Neural cell (in vitro differentiated cells): ENCODE data around the gene ALDH4A1. TPM values are rescaled to one million over a fixed set of nuclear protein-coding genes. Genes with fewer than 3 reads are reported as not detected.

Experiments
- H2AFZ ChIP-seq: fragments of 200-600, 300-800 bp; sonication (generic), shearing (Covaris generic); 2 replicates; pipeline ENCODE4 v1.6.0; 2014; ENCODE audit warnings: low read depth, mild to moderate bottlenecking, antibody characterized with exemption, low read length, moderate library complexity
- H3F3A ChIP-seq: fragments of 200-600 bp; shearing (Covaris generic); 2 replicates; pipeline ENCODE4 v1.6.1; 2016; ENCODE audit warnings: mild to moderate bottlenecking, moderate library complexity, mixed read lengths, antibody characterized with exemption, low read length; ENCODE audit not compliant: insufficient read depth, poor library complexity, severe bottlenecking
- H3K27ac ChIP-seq: fragments of 200-600, 300-800 bp; sonication (generic), shearing (Covaris generic); 2 replicates; pipeline ENCODE4 v1.5.1; 2014; ENCODE audit warnings: mild to moderate bottlenecking, low read length, moderate library complexity
- H3K27me3 ChIP-seq: fragments of 300-800, 200-600 bp; sonication (generic), shearing (Covaris generic); 2 replicates; pipeline ENCODE4 v1.6.0; 2014; ENCODE audit warnings: mild to moderate bottlenecking, low read depth, low read length, moderate library complexity; ENCODE audit not compliant: insufficient read depth
- H3K36me3 ChIP-seq: fragments of 300-800, 200-600 bp; sonication (generic), shearing (Covaris generic); 2 replicates; pipeline ENCODE4 v1.5.1; 2014; ENCODE audit warnings: mild to moderate bottlenecking, antibody characterized with exemption, low read length, moderate library complexity; ENCODE audit not compliant: insufficient read depth
- H3K4me2 ChIP-seq: fragments of 300-800, 200-600 bp; sonication (generic), shearing (Covaris generic); 2 replicates; pipeline ENCODE4 v1.6.0; 2014; ENCODE audit warnings: mild to moderate bottlenecking, low read length
- H3K4me3 ChIP-seq: fragments of 300-800, 200-600 bp; sonication (generic), shearing (Covaris generic); 2 replicates; pipeline ENCODE4 v1.5.1; 2014; ENCODE audit warnings: mild to moderate bottlenecking, low read length, moderate library complexity
- H3K79me2 ChIP-seq: fragments of 200-600 bp; shearing (Covaris generic); replicated peaks from 2 replicates; pipeline ENCODE4 v1.6.0; 2014; ENCODE audit warnings: mild to moderate bottlenecking, low read length, moderate library complexity; ENCODE audit not compliant: insufficient read depth
- H3K9ac ChIP-seq: fragments of 300-800, 200-600 bp; sonication (generic), shearing (Covaris generic); 2 replicates; pipeline ENCODE4 v1.6.1; 2016; ENCODE audit warnings: mild to moderate bottlenecking, low read length, mixed read lengths
- H3K9me2 ChIP-seq: fragments of 200-600 bp; shearing (Covaris generic); 2 replicates; pipeline ENCODE4 v1.6.1; 2016; ENCODE audit warnings: mild to moderate bottlenecking, low read length, mixed read lengths; ENCODE audit not compliant: insufficient read depth
- H3K9me3 ChIP-seq: fragments of 200-600, 300-800 bp; sonication (generic), shearing (Covaris generic); 2 replicates; pipeline ENCODE4 v1.6.1; 2016; ENCODE audit warnings: mild to moderate bottlenecking, mixed run types, low read length, moderate library complexity, mixed read lengths
- H4K20me1 ChIP-seq: fragments of 200-600 bp; shearing (Covaris generic); 2 replicates; pipeline ENCODE4 v1.6.1; 2016; ENCODE audit warnings: mild to moderate bottlenecking, mixed run types; ENCODE audit not compliant: insufficient read depth
- EP300 ChIP-seq: fragments of 450-650 bp; conservative IDR thresholded peaks from 2 replicates; pipeline ENCODE4 v1.6.1; 2014; ENCODE audit warnings: antibody characterized with exemption, mild to moderate bottlenecking, moderate library complexity; ENCODE audit not compliant: poor library complexity, severe bottlenecking
- EZH2 ChIP-seq: fragments of 200-600, 300-800 bp; shearing (Covaris generic), sonication (generic); IDR thresholded peaks from 2 replicates; pipeline ENCODE4 v1.6.1; 2014; ENCODE audit warnings: antibody characterized with exemption, low read length, borderline replicate concordance, mild to moderate bottlenecking; ENCODE audit not compliant: insufficient read depth, poor library complexity, severe bottlenecking
- MXI1 ChIP-seq: fragments of 450-650 bp; conservative IDR thresholded peaks from 2 replicates; pipeline ENCODE4 v1.6.1; 2014; ENCODE audit warnings: antibody characterized with exemption, mild to moderate bottlenecking; ENCODE audit not compliant: poor library complexity, severe bottlenecking
- POLR2AphosphoS5 ChIP-seq: IDR thresholded peaks from 2 replicates; pipeline ENCODE4 v1.6.1; 2012
- RAD21 ChIP-seq: fragments of 450-650 bp; conservative IDR thresholded peaks from 2 replicates; pipeline ENCODE4 v1.6.1; 2014; ENCODE audit warnings: antibody characterized with exemption, mild to moderate bottlenecking, moderate library complexity
- REST ChIP-seq: IDR thresholded peaks from 2 replicates; pipeline ENCODE4 v1.6.1; 2012; ENCODE audit warnings: borderline replicate concordance
- SMC3 ChIP-seq: fragments of 450-650 bp; conservative IDR thresholded peaks from 2 replicates; pipeline ENCODE4 v1.6.1; 2014; ENCODE audit warnings: antibody characterized with exemption, mild to moderate bottlenecking, moderate library complexity; ENCODE audit not compliant: poor library complexity
- TAF1 ChIP-seq: IDR thresholded peaks from 2 replicates; pipeline ENCODE4 v1.6.1; 2012; ENCODE audit warnings: low read depth
- polyA plus RNA-seq: library from polyadenylated mRNA; depleted of rRNA; stranded (reverse); fragments of >200 nt; gene quantifications from 2 replicates; pipeline ENCODE4 v1.2.3, GENCODE V29; 2014
- TF ChIP-seq, protein P1 (sequence below): fragments of 450-650 bp; IDR thresholded peaks from 2 replicates; pipeline ENCODE4 v1.5.1; 2014; ENCODE audit warnings: antibody characterized with exemption, mild to moderate bottlenecking, moderate library complexity; ENCODE audit not compliant: poor library complexity, severe bottlenecking

The ALDH4A1 gene
- polyA plus RNA-seq, 1 donor from 2014 or later, result 11.0 TPM

DNA sequence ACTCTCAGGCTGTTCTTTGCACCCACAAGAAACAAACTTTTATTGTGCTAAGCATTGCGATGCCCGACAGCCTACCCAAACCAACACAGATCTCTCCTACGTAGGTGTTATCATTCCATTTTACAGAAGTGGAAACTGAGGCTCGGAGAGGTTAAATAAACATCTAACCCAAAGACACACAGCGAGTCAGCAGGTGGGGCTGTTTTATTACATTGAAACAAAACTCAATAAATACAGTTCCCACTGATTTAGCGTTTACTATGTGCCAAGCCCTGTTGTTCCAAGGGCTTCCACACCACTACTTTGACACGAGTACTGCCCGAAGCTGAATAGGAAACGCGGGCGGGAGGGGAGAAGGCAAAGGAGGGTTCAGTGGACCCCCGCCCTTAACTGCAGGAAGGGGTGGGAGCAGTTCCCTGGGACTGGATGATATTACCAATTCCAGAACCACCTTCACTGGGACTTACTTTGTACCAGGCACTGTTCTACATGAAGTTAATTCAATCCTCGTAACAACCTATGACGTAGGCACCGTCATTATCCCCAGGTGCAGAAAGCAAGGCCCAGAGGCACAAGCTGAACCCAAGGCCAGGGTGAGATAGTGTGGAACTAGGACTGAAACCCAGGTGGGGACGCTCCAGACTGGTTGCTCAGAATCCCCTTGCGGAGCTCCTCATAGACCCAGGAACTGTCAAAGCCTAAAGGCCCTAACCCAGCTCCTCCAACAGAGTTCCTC, 19.3 kb upstream of the ALDH4A1 start:
- H3K36me3 ChIP-seq, result no peaks in the 10 kb centered on the region
- no peak for TF ChIP-seq SMC3
- no peak for TF ChIP-seq RAD21
- TF ChIP-seq EP300, result no peak
- no peak for TF ChIP-seq EZH2
- TF ChIP-seq REST, result no peak
- no peak for TF ChIP-seq POLR2AphosphoS5
- no peak overlapping the region for H3K27ac ChIP-seq
- H3K27me3 ChIP-seq, result no peaks in the 10 kb centered on the region
- H2AFZ ChIP-seq, result no peak overlapping the region
- no peak overlapping the region for H3K4me3 ChIP-seq
- H3K9me3 ChIP-seq, result no peaks in the 10 kb centered on the region
- no peak overlapping the region for H3K9ac ChIP-seq
- H3K4me2 ChIP-seq, result no peak overlapping the region
- no peaks in the 10 kb centered on the region for H3K79me2 ChIP-seq
- no peaks in the 10 kb centered on the region for H4K20me1 ChIP-seq
- no peaks in the 10 kb centered on the region for H3F3A ChIP-seq
- no peaks in the 10 kb centered on the region for H3K9me2 ChIP-seq

GRCh38 chr1:18920931-18921330, 18.6 kb upstream of the ALDH4A1 start:
- H2AFZ ChIP-seq, result no peak overlapping the region
- no peaks in the 10 kb centered on the region for H3K27me3 ChIP-seq
- TF ChIP-seq, protein P1, sequence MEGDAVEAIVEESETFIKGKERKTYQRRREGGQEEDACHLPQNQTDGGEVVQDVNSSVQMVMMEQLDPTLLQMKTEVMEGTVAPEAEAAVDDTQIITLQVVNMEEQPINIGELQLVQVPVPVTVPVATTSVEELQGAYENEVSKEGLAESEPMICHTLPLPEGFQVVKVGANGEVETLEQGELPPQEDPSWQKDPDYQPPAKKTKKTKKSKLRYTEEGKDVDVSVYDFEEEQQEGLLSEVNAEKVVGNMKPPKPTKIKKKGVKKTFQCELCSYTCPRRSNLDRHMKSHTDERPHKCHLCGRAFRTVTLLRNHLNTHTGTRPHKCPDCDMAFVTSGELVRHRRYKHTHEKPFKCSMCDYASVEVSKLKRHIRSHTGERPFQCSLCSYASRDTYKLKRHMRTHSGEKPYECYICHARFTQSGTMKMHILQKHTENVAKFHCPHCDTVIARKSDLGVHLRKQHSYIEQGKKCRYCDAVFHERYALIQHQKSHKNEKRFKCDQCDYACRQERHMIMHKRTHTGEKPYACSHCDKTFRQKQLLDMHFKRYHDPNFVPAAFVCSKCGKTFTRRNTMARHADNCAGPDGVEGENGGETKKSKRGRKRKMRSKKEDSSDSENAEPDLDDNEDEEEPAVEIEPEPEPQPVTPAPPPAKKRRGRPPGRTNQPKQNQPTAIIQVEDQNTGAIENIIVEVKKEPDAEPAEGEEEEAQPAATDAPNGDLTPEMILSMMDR, result no peak
- no peak for TF ChIP-seq TAF1
- no peak for TF ChIP-seq RAD21
- no peak for TF ChIP-seq SMC3
- no peak for TF ChIP-seq EP300
- TF ChIP-seq REST, result no peak
- no peak for TF ChIP-seq MXI1
- no peak for TF ChIP-seq POLR2AphosphoS5
- no peak for TF ChIP-seq EZH2
- no peak overlapping the region for H3K27ac ChIP-seq
- no peak overlapping the region for H3K4me3 ChIP-seq
- no peaks in the 10 kb centered on the region for H4K20me1 ChIP-seq
- H3K9ac ChIP-seq, result no peak overlapping the region
- no peaks in the 10 kb centered on the region for H3K79me2 ChIP-seq
- H3K9me3 ChIP-seq, result no peaks in the 10 kb centered on the region
- H3F3A ChIP-seq, result no peaks in the 10 kb centered on the region
- no peaks in the 10 kb centered on the region for H3K9me2 ChIP-seq
- no peak overlapping the region for H3K4me2 ChIP-seq
- no peaks in the 10 kb centered on the region for H3K36me3 ChIP-seq
